ENCODE results near the gene PCDHGA4. TPM values are rescaled to one million over a fixed set of nuclear protein-coding genes. Genes with fewer than 3 reads are reported as not detected.

PCDHGA4 gene
- total and polyA plus RNA-seq, 12 donors = 0.20 to 9.5 (median 2.8) TPM

- peaks cover 0 to 66% (median 8%) of the 10 kb centered on the region in 3 donors for H3K9me3 ChIP-seq (replicated peaks in 1 of 3)
- no peaks in the 10 kb centered on the region for H3K27me3 ChIP-seq
- H3K4me1 ChIP-seq (replicated peaks in 1 of 2) = no peaks in the 10 kb centered on the region
- peak overlapping the region in 1 of 4 donors; percentile 41 for H3K4me3 ChIP-seq
- DNase-seq = no peak
- TF ChIP-seq CTCF (IDR thresholded peaks at IDR 0.05) (no peak), POLR2A (IDR thresholded peaks at IDR 0.05) (no peak)
- H3K27ac ChIP-seq = no peak overlapping the region
- intact Hi-C loops (cut with DNase I) = no loop called here
- no peaks in the 10 kb centered on the region for H3K36me3 ChIP-seq (replicated peaks in 1 of 2)
- 23 to 32% (median 25%) methylated on average over 20 to 22 of the region's 22 CpGs for WGBS, 4 donors
Measured at GRCh38 chr5:141403387-141403786, 48.6 kb downstream of the PCDHGA4 start.

Other genes starting within 250 kb of the PCDHGA4 start
Only the 30 nearest of the 36 such genes appear.
- 1 to 10 TPM in 3 of 9 donors, under 1 TPM in 6; 0.28 to 2.2 (median 0.52) TPM for gene PCDHB9, start 167.9 kb upstream of the PCDHGA4 start, total RNA-seq
- 1 to 10 TPM in 1 of 3 donors, under 1 TPM in 2; 0.27 to 1.3 (median 0.80) TPM for gene PCDHB9, start 167.9 kb upstream of the PCDHGA4 start, polyA plus RNA-seq
- gene PCDHB10, start 162.7 kb upstream of the PCDHGA4 start, total RNA-seq = 1 to 10 TPM in 3 of 9 donors, under 1 TPM in 6; 0.18 to 2.3 (median 0.61) TPM
- 1 to 10 TPM in 1 of 3 donors, under 1 TPM in 2; 0.81 to 3.0 (median 0.88) TPM for gene PCDHB10, start 162.7 kb upstream of the PCDHGA4 start, polyA plus RNA-seq
- 1 to 10 TPM in 7 of 9 donors, under 1 TPM in 2; 0.12 to 7.1 (median 2.5) TPM for gene PCDHB11, start 155.4 kb upstream of the PCDHGA4 start, total RNA-seq
- under 1 TPM; 0.48 to 0.81 (median 0.67) TPM for gene PCDHB11, start 155.4 kb upstream of the PCDHGA4 start, polyA plus RNA-seq
- 1 to 10 TPM in 7 of 9 donors, under 1 TPM in 2; 0.50 to 3.4 (median 1.5) TPM for gene PCDHB12, start 146.3 kb upstream of the PCDHGA4 start, total RNA-seq
- gene PCDHB12, start 146.3 kb upstream of the PCDHGA4 start, polyA plus RNA-seq = under 1 TPM; 0.40 to 0.97 (median 0.47) TPM
- 1 to 10 TPM in 8 of 9 donors, under 1 TPM in 1; 0.72 to 7.2 (median 5.9) TPM for gene PCDHB13, start 141.1 kb upstream of the PCDHGA4 start, total RNA-seq
- 1 to 10 TPM; 1.3 to 5.4 (median 1.3) TPM for gene PCDHB13, start 141.1 kb upstream of the PCDHGA4 start, polyA plus RNA-seq
- 1 to 10 TPM; 1.7 to 7.7 (median 3.7) TPM for gene PCDHB14, start 131.7 kb upstream of the PCDHGA4 start, total RNA-seq
- gene PCDHB14, start 131.7 kb upstream of the PCDHGA4 start, polyA plus RNA-seq = 1 to 10 TPM; 1.9 to 4.1 (median 2.2) TPM
- 1 to 10 TPM in 7 of 9 donors, under 1 TPM in 2; 0.95 to 3.2 (median 1.4) TPM for gene PCDHB15, start 109.6 kb upstream of the PCDHGA4 start, total RNA-seq
- gene PCDHB15, start 109.6 kb upstream of the PCDHGA4 start, polyA plus RNA-seq = 1 to 10 TPM; 1.2 to 2.2 (median 1.4) TPM
- gene SLC25A2, start 51.0 kb upstream of the PCDHGA4 start, total RNA-seq = 1 to 10 TPM in 1 of 9 donors, under 1 TPM in 4, not detected in 4; 0.43 to 1.5 (median 0.53) TPM
- under 1 TPM in 2 of 3 donors, not detected in 1; 0.07 to 0.72 TPM for gene SLC25A2, start 51.0 kb upstream of the PCDHGA4 start, polyA plus RNA-seq
- 100 to 1,000 TPM in 1 of 9 donors, 10 to 100 TPM in 8; 38.0 to 111 (median 70.9) TPM for gene TAF7, start 34.2 kb upstream of the PCDHGA4 start, total RNA-seq
- gene TAF7, start 34.2 kb upstream of the PCDHGA4 start, polyA plus RNA-seq = 100 to 1,000 TPM in 1 of 3 donors, 10 to 100 TPM in 2; 23.9 to 132 (median 29.7) TPM
- gene PCDHGA1, start 24.5 kb upstream of the PCDHGA4 start, total RNA-seq = under 1 TPM; 0.09 to 0.96 (median 0.28) TPM
- under 1 TPM; 0.13 to 0.60 (median 0.32) TPM for gene PCDHGA1, start 24.5 kb upstream of the PCDHGA4 start, polyA plus RNA-seq
- 1 to 10 TPM in 8 of 9 donors, under 1 TPM in 1; 0.91 to 6.1 (median 2.6) TPM for gene PCDHGA2, start 16.3 kb upstream of the PCDHGA4 start, total RNA-seq
- gene PCDHGA2, start 16.3 kb upstream of the PCDHGA4 start, polyA plus RNA-seq = 1 to 10 TPM in 1 of 3 donors, under 1 TPM in 2; 0.27 to 2.1 (median 0.56) TPM
- 1 to 10 TPM; 1.0 to 6.2 (median 3.0) TPM for gene PCDHGA3, start 11.2 kb upstream of the PCDHGA4 start, total RNA-seq
- gene PCDHGA3, start 11.2 kb upstream of the PCDHGA4 start, polyA plus RNA-seq = 1 to 10 TPM in 1 of 3 donors, under 1 TPM in 2; 0.27 to 1.5 (median 0.80) TPM
- 10 to 100 TPM in 2 of 9 donors, 1 to 10 TPM in 7; 1.6 to 16.1 (median 3.1) TPM for gene PCDHGB1, start 4.9 kb upstream of the PCDHGA4 start, total RNA-seq
- 1 to 10 TPM in 1 of 3 donors, under 1 TPM in 2; 0.20 to 2.2 (median 0.88) TPM for gene PCDHGB1, start 4.9 kb upstream of the PCDHGA4 start, polyA plus RNA-seq
- gene PCDHGB2, start 5.0 kb downstream of the PCDHGA4 start, total RNA-seq = 1 to 10 TPM; 1.6 to 6.3 (median 3.4) TPM
- 1 to 10 TPM in 1 of 3 donors, under 1 TPM in 2; 0.10 to 1.8 (median 0.88) TPM for gene PCDHGB2, start 5.0 kb downstream of the PCDHGA4 start, polyA plus RNA-seq
- gene PCDHGA5, start 9.1 kb downstream of the PCDHGA4 start, total RNA-seq = 1 to 10 TPM in 8 of 9 donors, under 1 TPM in 1; 0.42 to 5.9 (median 2.0) TPM
- under 1 TPM; 0.24 to 0.80 (median 0.79) TPM for gene PCDHGA5, start 9.1 kb downstream of the PCDHGA4 start, polyA plus RNA-seq
- 1 to 10 TPM; 1.4 to 7.1 (median 3.1) TPM for gene PCDHGB3, start 15.2 kb downstream of the PCDHGA4 start, total RNA-seq
- gene PCDHGB3, start 15.2 kb downstream of the PCDHGA4 start, polyA plus RNA-seq = 1 to 10 TPM in 1 of 3 donors, under 1 TPM in 2; 0.03 to 1.0 (median 0.70) TPM
- gene PCDHGA6, start 18.9 kb downstream of the PCDHGA4 start, total RNA-seq = 1 to 10 TPM; 1.8 to 6.6 (median 2.9) TPM
- 1 to 10 TPM in 2 of 3 donors, under 1 TPM in 1; 0.57 to 2.1 (median 1.4) TPM for gene PCDHGA6, start 18.9 kb downstream of the PCDHGA4 start, polyA plus RNA-seq
- gene PCDHGA7, start 27.7 kb downstream of the PCDHGA4 start, total RNA-seq = 1 to 10 TPM in 8 of 9 donors, under 1 TPM in 1; 0.91 to 5.0 (median 1.9) TPM
- 1 to 10 TPM in 1 of 3 donors, under 1 TPM in 2; 0.37 to 1.4 (median 0.59) TPM for gene PCDHGA7, start 27.7 kb downstream of the PCDHGA4 start, polyA plus RNA-seq
- gene PCDHGB4, start 32.7 kb downstream of the PCDHGA4 start, total RNA-seq = 1 to 10 TPM; 3.3 to 9.1 (median 4.8) TPM
- 1 to 10 TPM in 1 of 3 donors, under 1 TPM in 2; 0.27 to 2.2 (median 0.72) TPM for gene PCDHGB4, start 32.7 kb downstream of the PCDHGA4 start, polyA plus RNA-seq
- 1 to 10 TPM in 4 of 9 donors, under 1 TPM in 5; 0.06 to 4.0 (median 0.94) TPM for gene PCDHGA8, start 37.6 kb downstream of the PCDHGA4 start, total RNA-seq
- gene PCDHGA8, start 37.6 kb downstream of the PCDHGA4 start, polyA plus RNA-seq = under 1 TPM; 0.15 to 0.48 (median 0.17) TPM
- gene PCDHGB5, start 42.9 kb downstream of the PCDHGA4 start, total RNA-seq = 10 to 100 TPM in 5 of 9 donors, 1 to 10 TPM in 4; 5.2 to 15.3 (median 11.7) TPM
- 1 to 10 TPM in 2 of 3 donors, under 1 TPM in 1; 0.40 to 4.5 (median 1.2) TPM for gene PCDHGB5, start 42.9 kb downstream of the PCDHGA4 start, polyA plus RNA-seq
- gene PCDHGA9, start 47.8 kb downstream of the PCDHGA4 start, total RNA-seq = 1 to 10 TPM; 1.5 to 8.6 (median 5.7) TPM
- gene PCDHGA9, start 47.8 kb downstream of the PCDHGA4 start, polyA plus RNA-seq = 1 to 10 TPM in 2 of 3 donors, under 1 TPM in 1; 0.17 to 2.9 (median 1.3) TPM
- gene PCDHGB6, start 53.0 kb downstream of the PCDHGA4 start, total RNA-seq = 10 to 100 TPM in 5 of 9 donors, 1 to 10 TPM in 4; 2.9 to 15.9 (median 11.5) TPM
- 1 to 10 TPM in 2 of 3 donors, under 1 TPM in 1; 0.61 to 7.2 (median 1.5) TPM for gene PCDHGB6, start 53.0 kb downstream of the PCDHGA4 start, polyA plus RNA-seq
- 1 to 10 TPM; 4.5 to 9.7 (median 7.7) TPM for gene PCDHGA10, start 58.0 kb downstream of the PCDHGA4 start, total RNA-seq
- 1 to 10 TPM in 2 of 3 donors, under 1 TPM in 1; 0.64 to 2.2 (median 1.5) TPM for gene PCDHGA10, start 58.0 kb downstream of the PCDHGA4 start, polyA plus RNA-seq
- gene PCDHGB7, start 62.7 kb downstream of the PCDHGA4 start, total RNA-seq = 10 to 100 TPM in 8 of 9 donors, 1 to 10 TPM in 1; 3.9 to 28.1 (median 17.9) TPM
- gene PCDHGB7, start 62.7 kb downstream of the PCDHGA4 start, polyA plus RNA-seq = 1 to 10 TPM in 2 of 3 donors, under 1 TPM in 1; 0.88 to 8.2 (median 2.7) TPM
- gene PCDHGA11, start 66.0 kb downstream of the PCDHGA4 start, total RNA-seq = 1 to 10 TPM; 1.6 to 4.9 (median 3.2) TPM
- gene PCDHGA11, start 66.0 kb downstream of the PCDHGA4 start, polyA plus RNA-seq = 1 to 10 TPM in 2 of 3 donors, under 1 TPM in 1; 0.44 to 2.0 (median 1.4) TPM
- 10 to 100 TPM in 8 of 9 donors, 1 to 10 TPM in 1; 2.5 to 29.1 (median 13.9) TPM for gene PCDHGA12, start 75.5 kb downstream of the PCDHGA4 start, total RNA-seq
- 1 to 10 TPM in 2 of 3 donors, under 1 TPM in 1; 0.34 to 5.6 (median 3.8) TPM for gene PCDHGA12, start 75.5 kb downstream of the PCDHGA4 start, polyA plus RNA-seq
- gene PCDHGC3, start 120.9 kb downstream of the PCDHGA4 start, total RNA-seq = 100 to 1,000 TPM in 1 of 9 donors, 10 to 100 TPM in 7, 1 to 10 TPM in 1; 8.7 to 103 (median 76.5) TPM
- 100 to 1,000 TPM in 1 of 3 donors, 10 to 100 TPM in 2; 70.4 to 112 (median 90.9) TPM for gene PCDHGC3, start 120.9 kb downstream of the PCDHGA4 start, polyA plus RNA-seq
- 1 to 10 TPM in 8 of 9 donors, under 1 TPM in 1; 0.30 to 6.1 (median 1.8) TPM for gene PCDHGC4, start 130.0 kb downstream of the PCDHGA4 start, total RNA-seq
- 1 to 10 TPM in 1 of 3 donors, under 1 TPM in 2; 0.03 to 1.0 (median 0.53) TPM for gene PCDHGC4, start 130.0 kb downstream of the PCDHGA4 start, polyA plus RNA-seq
- 1 to 10 TPM in 7 of 9 donors, under 1 TPM in 2; 0.61 to 5.2 (median 3.0) TPM for gene PCDHGC5, start 134.1 kb downstream of the PCDHGA4 start, total RNA-seq
- 1 to 10 TPM in 1 of 3 donors, under 1 TPM in 2; 0.10 to 1.1 (median 0.33) TPM for gene PCDHGC5, start 134.1 kb downstream of the PCDHGA4 start, polyA plus RNA-seq

Measured in adrenal gland (tissue), 12 donors.